ENCODE measurements around the gene SULF2.

SULF2 gene

GRCh38 chr20:47711046-47711752 lies 74.1 kb downstream of the SULF2 start:
- DNase-seq (ENCODE audit: low read depth): no peak

- DNase-seq (ENCODE audit: low read depth): no peak
Measured at GRCh38 chr20:47710665-47711045, 74.6 kb downstream of the SULF2 start.

- DNase-seq (ENCODE audit: low read depth): no peak
Measured at GRCh38 chr20:47708953-47709833, 76.1 kb downstream of the SULF2 start.

GRCh38 chr20:47708140-47708807 lies 77.0 kb downstream of the SULF2 start:
- no peak for DNase-seq (ENCODE audit: low read depth)

- DNase-seq (ENCODE audit: low read depth): no peak
Measured at GRCh38 chr20:47706345-47706744, 78.9 kb downstream of the SULF2 start.

GRCh38 chr20:47705497-47705856 lies 79.8 kb downstream of the SULF2 start:
- DNase-seq (ENCODE audit: low read depth): no peak

- no peak for DNase-seq (ENCODE audit: low read depth)
Measured at GRCh38 chr20:47704746-47705496, 80.4 kb downstream of the SULF2 start.

GRCh38 chr20:47703748-47704147 lies 81.5 kb downstream of the SULF2 start:
- peak; percentile 14 for DNase-seq (ENCODE audit: low read depth)

GRCh38 chr20:47701612-47702011 lies 83.7 kb downstream of the SULF2 start:
- peak; percentile 56 for DNase-seq (ENCODE audit: low read depth)

- no peak for DNase-seq (ENCODE audit: low read depth)
Measured at GRCh38 chr20:47700327-47700726, 85.0 kb downstream of the SULF2 start.

GRCh38 chr20:47699818-47700217 lies 85.5 kb downstream of the SULF2 start:
- no peak for DNase-seq (ENCODE audit: low read depth)

GRCh38 chr20:47698142-47698541 lies 87.1 kb downstream of the SULF2 start:
- no peak for DNase-seq (ENCODE audit: low read depth)

- DNase-seq (ENCODE audit: low read depth): no peak
Measured at GRCh38 chr20:47696856-47697255, 88.4 kb downstream of the SULF2 start.

GRCh38 chr20:47694021-47694818 lies 91.1 kb downstream of the SULF2 start:
- no peak for DNase-seq (ENCODE audit: low read depth)

- peak; percentile 50 for DNase-seq (ENCODE audit: low read depth)
Measured at GRCh38 chr20:47691625-47692024, 93.7 kb downstream of the SULF2 start.

- no peak for DNase-seq (ENCODE audit: low read depth)
Measured at GRCh38 chr20:47689731-47690130, 95.5 kb downstream of the SULF2 start.

- no peak for DNase-seq (ENCODE audit: low read depth)
Measured at GRCh38 chr20:47688385-47689381, 96.6 kb downstream of the SULF2 start.

GRCh38 chr20:47687095-47687987 lies 97.9 kb downstream of the SULF2 start:
- no peak for DNase-seq (ENCODE audit: low read depth)

GRCh38 chr20:47686545-47686944 lies 98.7 kb downstream of the SULF2 start:
- peak; percentile 59 for DNase-seq (ENCODE audit: low read depth)
